Measurements from ENCODE around the gene SPIRE1. TPM values are rescaled to one million over a fixed set of nuclear protein-coding genes. Genes with fewer than 3 reads are reported as not detected.
"Not testable (repeated sequence)": the region's sequence is repeated elsewhere in the genome, so short reads cannot be mapped to it uniquely, and the experiment has no call there.

SPIRE1 gene
- total RNA-seq, 4 donors from 2014 or later, result 37.4 to 50.8 (median 43.0) TPM

DNA sequence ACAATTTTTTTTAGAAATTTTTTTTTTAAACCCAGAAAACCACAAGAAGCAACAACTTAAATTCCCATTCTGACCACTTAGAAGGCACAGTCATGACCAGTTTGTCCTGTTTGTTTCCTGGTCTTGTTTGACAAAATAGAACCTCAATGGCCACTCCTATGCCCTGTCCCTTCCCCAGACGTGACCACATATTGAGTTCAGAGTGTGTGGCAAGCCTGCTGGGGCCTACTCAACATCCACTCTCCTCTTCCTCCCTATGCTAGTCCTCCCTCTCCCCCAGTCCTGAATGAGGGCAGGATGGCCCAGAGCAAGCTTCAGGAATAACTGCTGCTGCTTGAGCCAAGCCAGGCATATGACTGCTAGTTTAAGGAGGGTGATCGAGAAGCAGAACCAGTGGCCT is 160.6 kb downstream of the SPIRE1 start:
- Histone ChIP-seq H3K9me3 (no peaks in the 10 kb centered on the region), H3K4me1 (no peaks in the 10 kb centered on the region), H3K4me3 (no peak overlapping the region), H3K36me3 (peaks cover 0 to 34% of the 10 kb centered on the region in 2 donors), H3K27me3 (no peaks in the 10 kb centered on the region), H3K27ac (no peak overlapping the region)
- 73% methylated on average over 2 of the region's 2 CpGs; no CpG with 5 or more reads in 1 of the 2 donors for WGBS, 2 donors (ENCODE audit: low coverage in 1 of 2)
- ATAC-seq, result no peak
- TF ChIP-seq POLR2A (IDR thresholded peaks at IDR 0.05) (no peak), POLR2AphosphoS5 (IDR thresholded peaks at IDR 0.05) (no peak), EP300 (IDR thresholded peaks at IDR 0.05) (no peak)
- TF ChIP-seq, protein P1, sequence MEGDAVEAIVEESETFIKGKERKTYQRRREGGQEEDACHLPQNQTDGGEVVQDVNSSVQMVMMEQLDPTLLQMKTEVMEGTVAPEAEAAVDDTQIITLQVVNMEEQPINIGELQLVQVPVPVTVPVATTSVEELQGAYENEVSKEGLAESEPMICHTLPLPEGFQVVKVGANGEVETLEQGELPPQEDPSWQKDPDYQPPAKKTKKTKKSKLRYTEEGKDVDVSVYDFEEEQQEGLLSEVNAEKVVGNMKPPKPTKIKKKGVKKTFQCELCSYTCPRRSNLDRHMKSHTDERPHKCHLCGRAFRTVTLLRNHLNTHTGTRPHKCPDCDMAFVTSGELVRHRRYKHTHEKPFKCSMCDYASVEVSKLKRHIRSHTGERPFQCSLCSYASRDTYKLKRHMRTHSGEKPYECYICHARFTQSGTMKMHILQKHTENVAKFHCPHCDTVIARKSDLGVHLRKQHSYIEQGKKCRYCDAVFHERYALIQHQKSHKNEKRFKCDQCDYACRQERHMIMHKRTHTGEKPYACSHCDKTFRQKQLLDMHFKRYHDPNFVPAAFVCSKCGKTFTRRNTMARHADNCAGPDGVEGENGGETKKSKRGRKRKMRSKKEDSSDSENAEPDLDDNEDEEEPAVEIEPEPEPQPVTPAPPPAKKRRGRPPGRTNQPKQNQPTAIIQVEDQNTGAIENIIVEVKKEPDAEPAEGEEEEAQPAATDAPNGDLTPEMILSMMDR (IDR thresholded peaks at IDR 0.05), result no peak

- Histone ChIP-seq H3K27me3 (no peaks in the 10 kb centered on the region), H3K4me1 (no peaks in the 10 kb centered on the region), H3K27ac (no peak overlapping the region), H3K9me3 (no peaks in the 10 kb centered on the region), H3K4me3 (no peak overlapping the region), H3K36me3 (peaks cover 0 to 39% of the 10 kb centered on the region in 2 donors)
- TF ChIP-seq POLR2A (IDR thresholded peaks at IDR 0.05) (no peak), POLR2AphosphoS5 (IDR thresholded peaks at IDR 0.05) (no peak), EP300 (IDR thresholded peaks at IDR 0.05) (no peak)
- TF ChIP-seq, protein P1 (IDR thresholded peaks at IDR 0.05), result no peak
- WGBS, 2 donors (ENCODE audit: low coverage in 1 of 2), result 88 to 93% methylated on average over 4 to 5 of the region's 5 CpGs
- no peak for ATAC-seq
Measured at GRCh38 chr18:12492907-12493306, 165.0 kb downstream of the SPIRE1 start.

GRCh38 chr18:12491611-12492435 is 166.1 kb downstream of the SPIRE1 start:
- WGBS, 2 donors (ENCODE audit: low coverage in 1 of 2), result 90 to 98% methylated on average over 8 to 9 of the region's 9 CpGs
- Histone ChIP-seq H3K27ac (no peak overlapping the region), H3K4me3 (no peak overlapping the region), H3K36me3 (peaks cover 0 to 39% of the 10 kb centered on the region in 2 donors), H3K27me3 (no peaks in the 10 kb centered on the region), H3K4me1 (no peaks in the 10 kb centered on the region), H3K9me3 (no peaks in the 10 kb centered on the region)
- no peak for ATAC-seq
- TF ChIP-seq POLR2A (IDR thresholded peaks at IDR 0.05) (no peak), EP300 (IDR thresholded peaks at IDR 0.05) (no peak), POLR2AphosphoS5 (IDR thresholded peaks at IDR 0.05) (no peak)
- TF ChIP-seq, protein P1 (IDR thresholded peaks at IDR 0.05), result no peak

- Histone ChIP-seq H3K27ac (no peak overlapping the region), H3K27me3 (no peaks in the 10 kb centered on the region), H3K4me3 (no peak overlapping the region), H3K4me1 (no peaks in the 10 kb centered on the region), H3K9me3 (no peaks in the 10 kb centered on the region), H3K36me3 (no peaks in the 10 kb centered on the region)
- TF ChIP-seq, protein P1 (IDR thresholded peaks at IDR 0.05), result no peak
- TF ChIP-seq EP300 (IDR thresholded peaks at IDR 0.05), result no peak
- no peak for TF ChIP-seq POLR2AphosphoS5 (IDR thresholded peaks at IDR 0.05)
- no peak for TF ChIP-seq POLR2A (IDR thresholded peaks at IDR 0.05)
- ATAC-seq, result no peak
- WGBS, 2 donors (ENCODE audit: low coverage in 1 of 2), result 92 to 95% methylated on average over 2 to 5 of the region's 5 CpGs
Measured at GRCh38 chr18:12485479-12486105, 172.3 kb downstream of the SPIRE1 start.

- H3K27ac ChIP-seq, H3K4me3 ChIP-seq, H3K9me3 ChIP-seq, ATAC-seq, H3K4me1 ChIP-seq, H3K27me3 ChIP-seq: not testable (repeated sequence)
- 86 to 88% methylated on average over 5 to 9 of the region's 10 CpGs for WGBS, 2 donors (ENCODE audit: low coverage in 1 of 2)
- peaks cover 0 to 26% of the 10 kb centered on the region in 2 donors for H3K36me3 ChIP-seq
Measured at GRCh38 chr18:12481915-12482314, 176.0 kb downstream of the SPIRE1 start.
